Measurements from ENCODE around the gene CADPS. TPM values are rescaled to one million over a fixed set of nuclear protein-coding genes. Genes with fewer than 3 reads are reported as not detected.

The CADPS gene
- total RNA-seq, 1 experiment from 2014 or later, result 7.0 TPM

DNA sequence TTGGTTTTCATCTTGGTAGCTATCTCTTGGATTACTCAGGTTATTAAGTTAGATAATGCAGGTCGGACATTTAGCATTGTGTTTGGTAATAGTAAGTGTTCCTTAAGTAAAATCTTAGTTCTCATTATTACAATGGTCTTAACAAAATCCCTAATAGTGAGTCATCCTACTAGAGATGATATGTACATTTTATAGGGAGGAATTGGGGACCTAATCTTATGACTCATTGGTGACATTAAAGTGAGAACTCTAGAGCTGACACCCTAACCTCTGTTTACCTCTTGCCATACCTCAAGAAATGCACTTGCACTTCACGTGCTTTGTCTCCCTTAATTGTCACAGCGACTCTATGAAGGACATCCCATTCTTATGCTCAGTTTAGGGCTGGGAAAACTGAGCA, 174.9 kb downstream of the CADPS start:
- Mint-ChIP-seq H3K27me3 (ENCODE audit: low read depth) (no peaks in the 10 kb centered on the region; the same call in 1 of the 2 replicates), H3K4me1 (peaks cover 26% of the 10 kb centered on the region), H3K9me3 (no peaks in the 10 kb centered on the region), H3K4me3 (no peak overlapping the region), H3K36me3 (no peaks in the 10 kb centered on the region), H3K27ac (no peak overlapping the region)
- ATAC-seq, result no peak
- ChIA-PET CTCF (interaction anchor here (1.3 to 1.4 kb wide), 2 partner anchors 23 to 34 kb away, joined by 3 to 5 read pairs; no protein-coding TSS in a partner anchor), POLR2A (no interaction called here)
- TF ChIP-seq NR2C2 (CRISPR knock-in tag; IDR thresholded peaks at IDR 0.05) (no peak), SOX15 (CRISPR knock-in tag; IDR thresholded peaks at IDR 0.05) (no peak), OVOL2 (CRISPR knock-in tag; IDR thresholded peaks at IDR 0.05; ENCODE audit: borderline replicate concordance) (no peak), ELF4 (CRISPR knock-in tag; IDR thresholded peaks at IDR 0.05; ENCODE audit: low read depth) (no peak), MYBL2 (CRISPR knock-in tag; IDR thresholded peaks at IDR 0.05) (no peak), CBFB (CRISPR knock-in tag; IDR thresholded peaks at IDR 0.05; ENCODE audit: low read depth) (no peak), ETV6 (CRISPR knock-in tag; IDR thresholded peaks at IDR 0.05) (no peak), GRHL2 (CRISPR knock-in tag; IDR thresholded peaks at IDR 0.05; ENCODE audit: insufficient replicate concordance, severe bottlenecking) (no peak), ATF1 (CRISPR knock-in tag; IDR thresholded peaks at IDR 0.05) (no peak), GTF2I (CRISPR knock-in tag; conservative IDR thresholded peaks at IDR 0.05) (no peak), ZNF263 (CRISPR knock-in tag; IDR thresholded peaks at IDR 0.05; ENCODE audit: low read depth) (no peak), NR1H2 (CRISPR knock-in tag; IDR thresholded peaks at IDR 0.05) (no peak), RORB (CRISPR knock-in tag; IDR thresholded peaks at IDR 0.05) (no peak), SMAD3 (CRISPR knock-in tag; IDR thresholded peaks at IDR 0.05; ENCODE audit: borderline replicate concordance) (no peak), FOXP1 (CRISPR knock-in tag; IDR thresholded peaks at IDR 0.05; ENCODE audit: borderline replicate concordance) (no peak), JAZF1 (CRISPR knock-in tag; IDR thresholded peaks at IDR 0.05) (no peak)
- TF ChIP-seq, protein P1, sequence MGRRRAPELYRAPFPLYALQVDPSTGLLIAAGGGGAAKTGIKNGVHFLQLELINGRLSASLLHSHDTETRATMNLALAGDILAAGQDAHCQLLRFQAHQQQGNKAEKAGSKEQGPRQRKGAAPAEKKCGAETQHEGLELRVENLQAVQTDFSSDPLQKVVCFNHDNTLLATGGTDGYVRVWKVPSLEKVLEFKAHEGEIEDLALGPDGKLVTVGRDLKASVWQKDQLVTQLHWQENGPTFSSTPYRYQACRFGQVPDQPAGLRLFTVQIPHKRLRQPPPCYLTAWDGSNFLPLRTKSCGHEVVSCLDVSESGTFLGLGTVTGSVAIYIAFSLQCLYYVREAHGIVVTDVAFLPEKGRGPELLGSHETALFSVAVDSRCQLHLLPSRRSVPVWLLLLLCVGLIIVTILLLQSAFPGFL (CRISPR knock-in tag; IDR thresholded peaks at IDR 0.05; ENCODE audit: borderline replicate concordance), result no peak
- TF ChIP-seq, protein P2, sequence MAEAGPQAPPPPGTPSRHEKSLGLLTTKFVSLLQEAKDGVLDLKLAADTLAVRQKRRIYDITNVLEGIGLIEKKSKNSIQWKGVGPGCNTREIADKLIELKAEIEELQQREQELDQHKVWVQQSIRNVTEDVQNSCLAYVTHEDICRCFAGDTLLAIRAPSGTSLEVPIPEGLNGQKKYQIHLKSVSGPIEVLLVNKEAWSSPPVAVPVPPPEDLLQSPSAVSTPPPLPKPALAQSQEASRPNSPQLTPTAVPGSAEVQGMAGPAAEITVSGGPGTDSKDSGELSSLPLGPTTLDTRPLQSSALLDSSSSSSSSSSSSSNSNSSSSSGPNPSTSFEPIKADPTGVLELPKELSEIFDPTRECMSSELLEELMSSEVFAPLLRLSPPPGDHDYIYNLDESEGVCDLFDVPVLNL (CRISPR knock-in tag; IDR thresholded peaks at IDR 0.05; ENCODE audit: borderline replicate concordance, low read depth), result no peak
- TF ChIP-seq, protein P3, sequence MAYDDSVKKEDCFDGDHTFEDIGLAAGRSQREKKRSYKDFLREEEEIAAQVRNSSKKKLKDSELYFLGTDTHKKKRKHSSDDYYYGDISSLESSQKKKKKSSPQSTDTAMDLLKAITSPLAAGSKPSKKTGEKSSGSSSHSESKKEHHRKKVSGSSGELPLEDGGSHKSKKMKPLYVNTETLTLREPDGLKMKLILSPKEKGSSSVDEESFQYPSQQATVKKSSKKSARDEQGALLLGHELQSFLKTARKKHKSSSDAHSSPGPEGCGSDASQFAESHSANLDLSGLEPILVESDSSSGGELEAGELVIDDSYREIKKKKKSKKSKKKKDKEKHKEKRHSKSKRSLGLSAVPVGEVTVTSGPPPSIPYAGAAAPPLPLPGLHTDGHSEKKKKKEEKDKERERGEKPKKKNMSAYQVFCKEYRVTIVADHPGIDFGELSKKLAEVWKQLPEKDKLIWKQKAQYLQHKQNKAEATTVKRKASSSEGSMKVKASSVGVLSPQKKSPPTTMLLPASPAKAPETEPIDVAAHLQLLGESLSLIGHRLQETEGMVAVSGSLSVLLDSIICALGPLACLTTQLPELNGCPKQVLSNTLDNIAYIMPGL (CRISPR knock-in tag; IDR thresholded peaks at IDR 0.05), result no peak
- DNase-seq (ENCODE audit: low spot score), result no peak

DNA sequence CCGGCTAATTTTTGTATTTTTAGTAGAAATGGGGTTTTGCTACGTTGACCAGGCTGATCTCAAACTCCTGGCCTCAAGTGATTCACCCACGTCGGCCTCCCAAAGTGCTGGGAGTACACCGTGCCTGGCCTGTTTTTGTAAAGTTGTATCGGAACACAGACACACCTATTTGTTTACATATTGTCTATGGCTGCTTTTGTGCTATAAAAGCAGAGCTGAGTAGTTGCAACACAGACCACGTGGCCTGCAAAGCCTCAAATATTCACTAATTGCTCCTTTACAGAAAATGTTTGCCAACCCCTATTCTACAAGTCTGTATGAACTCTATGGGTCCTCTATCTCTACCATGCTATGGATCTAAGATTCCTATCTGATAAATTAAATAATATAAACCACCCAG, 175.5 kb downstream of the CADPS start:
- no peaks in the 10 kb centered on the region for H3K36me3 Mint-ChIP-seq
- DNase-seq (ENCODE audit: low spot score), result no peak
- no peak for ATAC-seq
- no peaks in the 10 kb centered on the region for H3K27me3 Mint-ChIP-seq (ENCODE audit: low read depth)
- H3K9me3 Mint-ChIP-seq, result no peaks in the 10 kb centered on the region
- peaks cover 26% of the 10 kb centered on the region for H3K4me1 Mint-ChIP-seq
- ChIA-PET CTCF (no interaction called here), POLR2A (no interaction called here)
- H3K27ac Mint-ChIP-seq, result no peak overlapping the region
- H3K4me3 Mint-ChIP-seq, result no peak overlapping the region
- TF ChIP-seq, protein P4, sequence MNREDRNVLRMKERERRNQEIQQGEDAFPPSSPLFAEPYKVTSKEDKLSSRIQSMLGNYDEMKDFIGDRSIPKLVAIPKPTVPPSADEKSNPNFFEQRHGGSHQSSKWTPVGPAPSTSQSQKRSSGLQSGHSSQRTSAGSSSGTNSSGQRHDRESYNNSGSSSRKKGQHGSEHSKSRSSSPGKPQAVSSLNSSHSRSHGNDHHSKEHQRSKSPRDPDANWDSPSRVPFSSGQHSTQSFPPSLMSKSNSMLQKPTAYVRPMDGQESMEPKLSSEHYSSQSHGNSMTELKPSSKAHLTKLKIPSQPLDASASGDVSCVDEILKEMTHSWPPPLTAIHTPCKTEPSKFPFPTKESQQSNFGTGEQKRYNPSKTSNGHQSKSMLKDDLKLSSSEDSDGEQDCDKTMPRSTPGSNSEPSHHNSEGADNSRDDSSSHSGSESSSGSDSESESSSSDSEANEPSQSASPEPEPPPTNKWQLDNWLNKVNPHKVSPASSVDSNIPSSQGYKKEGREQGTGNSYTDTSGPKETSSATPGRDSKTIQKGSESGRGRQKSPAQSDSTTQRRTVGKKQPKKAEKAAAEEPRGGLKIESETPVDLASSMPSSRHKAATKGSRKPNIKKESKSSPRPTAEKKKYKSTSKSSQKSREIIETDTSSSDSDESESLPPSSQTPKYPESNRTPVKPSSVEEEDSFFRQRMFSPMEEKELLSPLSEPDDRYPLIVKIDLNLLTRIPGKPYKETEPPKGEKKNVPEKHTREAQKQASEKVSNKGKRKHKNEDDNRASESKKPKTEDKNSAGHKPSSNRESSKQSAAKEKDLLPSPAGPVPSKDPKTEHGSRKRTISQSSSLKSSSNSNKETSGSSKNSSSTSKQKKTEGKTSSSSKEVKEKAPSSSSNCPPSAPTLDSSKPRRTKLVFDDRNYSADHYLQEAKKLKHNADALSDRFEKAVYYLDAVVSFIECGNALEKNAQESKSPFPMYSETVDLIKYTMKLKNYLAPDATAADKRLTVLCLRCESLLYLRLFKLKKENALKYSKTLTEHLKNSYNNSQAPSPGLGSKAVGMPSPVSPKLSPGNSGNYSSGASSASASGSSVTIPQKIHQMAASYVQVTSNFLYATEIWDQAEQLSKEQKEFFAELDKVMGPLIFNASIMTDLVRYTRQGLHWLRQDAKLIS (CRISPR knock-in tag; IDR thresholded peaks at IDR 0.05; ENCODE audit: borderline replicate concordance), result no peak
- TF ChIP-seq RELA (CRISPR knock-in tag; IDR thresholded peaks at IDR 0.05; ENCODE audit: borderline replicate concordance) (no peak), ETV6 (CRISPR knock-in tag; IDR thresholded peaks at IDR 0.05) (no peak), SMAD3 (CRISPR knock-in tag; IDR thresholded peaks at IDR 0.05; ENCODE audit: borderline replicate concordance) (no peak)
- TF ChIP-seq, protein P5, sequence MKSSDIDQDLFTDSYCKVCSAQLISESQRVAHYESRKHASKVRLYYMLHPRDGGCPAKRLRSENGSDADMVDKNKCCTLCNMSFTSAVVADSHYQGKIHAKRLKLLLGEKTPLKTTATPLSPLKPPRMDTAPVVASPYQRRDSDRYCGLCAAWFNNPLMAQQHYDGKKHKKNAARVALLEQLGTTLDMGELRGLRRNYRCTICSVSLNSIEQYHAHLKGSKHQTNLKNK (CRISPR knock-in tag; IDR thresholded peaks at IDR 0.05), result no peak
